ENCODE measurements around the gene INHA.

GRCh38 chr2:219613461-219614070, 41.5 kb downstream of the INHA start:
- no peak for TF ChIP-seq EZH2phosphoT487 (IDR thresholded peaks at IDR 0.05; ENCODE audit: borderline replicate concordance)
- TF ChIP-seq YY1 (IDR thresholded peaks at IDR 0.05; ENCODE audit: extremely low read depth, insufficient replicate concordance, low read depth, low read length): no peak
- no peak for TF ChIP-seq REST (IDR thresholded peaks at IDR 0.05; ENCODE audit: low read depth)
- no peak for TF ChIP-seq POLR2AphosphoS5 (IDR thresholded peaks at IDR 0.05; ENCODE audit: low read depth, low read length)
- no peak for TF ChIP-seq CTCF (IDR thresholded peaks at IDR 0.05 in 2 of 3, conservative IDR thresholded peaks at IDR 0.05 in 1 of 3; ENCODE audit: borderline replicate concordance in 1 of 3, insufficient read depth in 1 of 3, low read depth in 2 of 3, low read length in 2 of 3)
- no peak for TF ChIP-seq SP1 (IDR thresholded peaks at IDR 0.05; ENCODE audit: low read depth)
- TF ChIP-seq ZNF274 (IDR thresholded peaks at IDR 0.05; ENCODE audit: low read depth, low read length): no peak
- no peak for TF ChIP-seq POLR2A (IDR thresholded peaks at IDR 0.05; ENCODE audit: borderline replicate concordance, extremely low read depth, insufficient read depth, insufficient read length)
- TF ChIP-seq ZFX (IDR thresholded peaks at IDR 0.05): no peak
- TF ChIP-seq SRF (IDR thresholded peaks at IDR 0.05; ENCODE audit: low read depth): no peak
- TF ChIP-seq TCF7L2 (IDR thresholded peaks at IDR 0.05; ENCODE audit: borderline replicate concordance, extremely low read depth, insufficient read depth, insufficient read length): no peak
- no peak for TF ChIP-seq JUND (IDR thresholded peaks at IDR 0.05)

Data from HCT116 (cell line).